Measurements from ENCODE around the gene ZNF358. TPM values are rescaled to one million over a fixed set of nuclear protein-coding genes. Genes with fewer than 3 reads are reported as not detected.

The ZNF358 gene
- total RNA-seq, 2 donors from 2014 or later = 40.2 to 93.6 TPM

- no peak for TF ChIP-seq POLR2A (IDR thresholded peaks at IDR 0.05)
- no peak for TF ChIP-seq CTCF (IDR thresholded peaks at IDR 0.05)
- DNase-seq = no peak
- H3K9me3 ChIP-seq = no peaks in the 10 kb centered on the region
- H3K27me3 ChIP-seq = no peaks in the 10 kb centered on the region
- H3K36me3 ChIP-seq (replicated peaks in 1 of 2; ENCODE audit: insufficient read depth in 1 of 2, low read depth in 2 of 2) = no peaks in the 10 kb centered on the region
- H3K27ac ChIP-seq = peak overlapping the region in 2 of 4 donors; percentile 49 to 59
- no peak for ATAC-seq
- peaks cover 16% of the 10 kb centered on the region for H3K4me1 ChIP-seq
- no peak overlapping the region for H3K4me3 ChIP-seq
- intact Hi-C loops (cut with DNase I) = no loop called here
- WGBS, 2 donors = 64 to 74% methylated on average over 13 of the region's 13 CpGs
Observed at GRCh38 chr19:7515110-7515644, 726 bp upstream of the ZNF358 start.

GRCh38 chr19:7516333-7516732, 430 bp downstream of the ZNF358 start:
- H3K27ac ChIP-seq = peak overlapping the region; percentile 25 to 76 (median 66)
- no peak for ATAC-seq
- H3K27me3 ChIP-seq = no peaks in the 10 kb centered on the region
- 2 to 8% methylated on average over 2 to 22 of the region's 28 CpGs for WGBS, 2 donors
- TF ChIP-seq POLR2A (IDR thresholded peaks at IDR 0.05) (no peak), CTCF (IDR thresholded peaks at IDR 0.05) (no peak)
- H3K4me3 ChIP-seq = peak overlapping the region; percentile 20 to 67
- intact Hi-C loops (cut with DNase I) = no loop called here
- H3K36me3 ChIP-seq (replicated peaks in 1 of 2; ENCODE audit: insufficient read depth in 1 of 2, low read depth in 2 of 2) = no peaks in the 10 kb centered on the region
- no peak for DNase-seq
- H3K9me3 ChIP-seq = no peaks in the 10 kb centered on the region
- H3K4me1 ChIP-seq = peaks cover 16% of the 10 kb centered on the region

GRCh38 chr19:7516878-7517277, 975 bp downstream of the ZNF358 start:
- H3K27me3 ChIP-seq = no peaks in the 10 kb centered on the region
- H3K36me3 ChIP-seq (replicated peaks in 1 of 2; ENCODE audit: insufficient read depth in 1 of 2, low read depth in 2 of 2) = no peaks in the 10 kb centered on the region
- TF ChIP-seq CTCF (IDR thresholded peaks at IDR 0.05) (no peak), POLR2A (IDR thresholded peaks at IDR 0.05) (no peak)
- no peak for DNase-seq
- peaks cover 19% of the 10 kb centered on the region for H3K4me1 ChIP-seq
- no peaks in the 10 kb centered on the region for H3K9me3 ChIP-seq
- peak overlapping the region in 3 of 4 donors; percentile 63 to 76 (median 69) for H3K27ac ChIP-seq
- WGBS, 2 donors = 29 to 36% methylated on average over 3 to 4 of the region's 4 CpGs
- H3K4me3 ChIP-seq = peak overlapping the region; percentile 20 to 67
- intact Hi-C loops (cut with DNase I) = no loop called here
- no peak for ATAC-seq

GRCh38 chr19:7519361-7520130, 3.6 kb downstream of the ZNF358 start:
- H3K27ac ChIP-seq = no peak overlapping the region
- no peak for TF ChIP-seq POLR2A (IDR thresholded peaks at IDR 0.05)
- no peak for TF ChIP-seq CTCF (IDR thresholded peaks at IDR 0.05)
- 95 to 96% methylated on average over 47 to 57 of the region's 74 CpGs for WGBS, 2 donors
- ATAC-seq (no peak), DNase-seq (no peak)
- intact Hi-C loops (cut with DNase I) = no loop called here
- no peaks in the 10 kb centered on the region for H3K36me3 ChIP-seq (replicated peaks in 1 of 2; ENCODE audit: insufficient read depth in 1 of 2, low read depth in 2 of 2)
- peaks cover 36% of the 10 kb centered on the region for H3K4me1 ChIP-seq
- H3K9me3 ChIP-seq = no peaks in the 10 kb centered on the region
- no peak overlapping the region for H3K4me3 ChIP-seq
- H3K27me3 ChIP-seq = no peaks in the 10 kb centered on the region

Data from body of pancreas (tissue), 4 donors.